Suprapubic skin (tissue), 4 donors: ENCODE measurements around the gene ARL16.

ENCODE experiments used
- EP300 ChIP-seq: sonication (generic); formaldehyde crosslinking; IDR thresholded peaks from one replicate; pipeline ENCODE4 v1.6.1; 2017; ENCODE audit warnings: antibody characterized with exemption
- POLR2AphosphoS5 ChIP-seq, 3 donors: sonication (generic); formaldehyde crosslinking; IDR thresholded peaks; one replicate each; pipeline ENCODE4 v1.6.1; 2017; ENCODE audit warnings: antibody characterized with exemption in 3 of 3
- TF ChIP-seq, protein P1 (sequence below), 2 donors: fragments of 200-600 bp in 1 of 2; fragments of 450-650 bp in 1 of 2; sonication (generic) in 1 of 2; IDR thresholded peaks; one replicate each; pipeline ENCODE4 v1.5.1; 2016 to 2019; ENCODE audit warnings: antibody characterized with exemption in 2 of 2, mild to moderate bottlenecking in 1 of 2, moderate library complexity in 1 of 2

DNA sequence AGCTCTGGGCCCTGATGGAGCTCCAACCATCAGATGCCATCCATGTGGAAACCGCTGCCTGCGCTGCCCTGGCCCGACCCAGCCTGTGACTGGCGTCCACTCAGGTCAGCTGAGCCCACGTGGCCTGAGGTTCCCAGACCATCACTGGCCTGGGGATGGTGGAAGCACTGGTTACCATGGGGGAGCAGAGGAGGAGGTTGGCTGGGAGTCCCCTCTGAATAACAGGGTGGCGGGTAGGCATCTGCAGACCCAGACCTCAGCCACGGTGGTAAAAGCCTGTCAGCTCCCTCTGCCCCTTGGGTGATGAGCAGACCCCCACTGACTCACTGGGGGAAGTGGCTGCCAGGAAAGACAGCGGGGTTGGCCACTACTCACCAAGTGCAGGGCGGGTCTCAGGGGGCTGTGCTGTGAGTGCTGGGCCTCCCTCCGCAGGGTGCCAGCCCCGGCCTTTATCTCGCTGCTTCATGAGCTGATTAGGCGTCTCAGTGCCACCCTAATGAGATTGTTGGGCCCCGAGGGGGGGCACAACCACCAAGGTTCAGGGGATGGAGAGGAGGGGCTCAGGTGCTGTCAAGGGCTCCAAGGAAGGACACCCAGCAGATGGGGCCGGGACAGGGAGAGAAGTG is 27.4 kb downstream of the ARL16 start, which contains the start of gene PDE6G:
- TF ChIP-seq, protein P1, sequence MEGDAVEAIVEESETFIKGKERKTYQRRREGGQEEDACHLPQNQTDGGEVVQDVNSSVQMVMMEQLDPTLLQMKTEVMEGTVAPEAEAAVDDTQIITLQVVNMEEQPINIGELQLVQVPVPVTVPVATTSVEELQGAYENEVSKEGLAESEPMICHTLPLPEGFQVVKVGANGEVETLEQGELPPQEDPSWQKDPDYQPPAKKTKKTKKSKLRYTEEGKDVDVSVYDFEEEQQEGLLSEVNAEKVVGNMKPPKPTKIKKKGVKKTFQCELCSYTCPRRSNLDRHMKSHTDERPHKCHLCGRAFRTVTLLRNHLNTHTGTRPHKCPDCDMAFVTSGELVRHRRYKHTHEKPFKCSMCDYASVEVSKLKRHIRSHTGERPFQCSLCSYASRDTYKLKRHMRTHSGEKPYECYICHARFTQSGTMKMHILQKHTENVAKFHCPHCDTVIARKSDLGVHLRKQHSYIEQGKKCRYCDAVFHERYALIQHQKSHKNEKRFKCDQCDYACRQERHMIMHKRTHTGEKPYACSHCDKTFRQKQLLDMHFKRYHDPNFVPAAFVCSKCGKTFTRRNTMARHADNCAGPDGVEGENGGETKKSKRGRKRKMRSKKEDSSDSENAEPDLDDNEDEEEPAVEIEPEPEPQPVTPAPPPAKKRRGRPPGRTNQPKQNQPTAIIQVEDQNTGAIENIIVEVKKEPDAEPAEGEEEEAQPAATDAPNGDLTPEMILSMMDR (IDR thresholded peaks at IDR 0.05): no peak
- no peak for TF ChIP-seq EP300
- TF ChIP-seq POLR2AphosphoS5 (IDR thresholded peaks at IDR 0.05): no peak
